Measurements from ENCODE around the gene MYO9A.
"Not testable (repeated sequence)": the region's sequence is repeated elsewhere in the genome, so short reads cannot be mapped to it uniquely, and the experiment has no call there.

The MYO9A gene

DNA sequence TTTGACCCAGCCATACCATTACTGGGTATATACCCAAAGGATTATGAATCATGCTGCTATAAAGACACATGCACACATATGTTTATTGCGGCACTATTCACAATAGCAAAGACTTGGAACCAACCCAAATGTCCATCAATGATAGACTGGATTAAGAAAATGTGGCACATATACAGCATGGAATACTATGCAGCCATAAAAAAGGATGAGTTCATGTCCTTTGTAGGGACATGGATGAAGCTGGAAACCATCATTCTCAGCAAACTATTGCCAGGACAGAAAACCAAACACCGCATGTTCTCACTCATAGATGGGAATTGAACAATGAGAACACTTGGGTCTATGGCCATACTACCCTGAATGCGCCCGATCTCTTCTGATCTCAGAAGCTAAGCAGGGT is 259.7 kb downstream of the MYO9A start:
- not testable (repeated sequence) for ATAC-seq, DNase-seq

DNA sequence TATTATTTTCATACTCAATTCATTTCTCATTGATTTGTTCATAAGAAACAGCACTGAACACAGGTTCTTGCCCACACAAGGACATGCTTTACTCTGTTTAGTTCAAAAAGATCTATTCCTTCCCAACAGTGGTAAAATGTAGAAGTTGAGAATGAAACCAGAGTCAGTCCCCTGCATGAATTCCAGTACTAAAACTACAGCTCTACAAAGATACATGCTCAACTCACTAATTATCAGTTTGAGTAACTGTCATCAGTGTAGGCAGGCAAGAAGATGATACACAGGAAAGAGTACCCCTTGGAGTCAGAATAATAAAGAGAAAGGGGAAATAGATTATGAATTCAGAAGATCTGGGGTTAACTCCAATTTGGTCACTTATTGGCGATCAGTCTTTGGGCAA is 264.4 kb downstream of the MYO9A start:
- ATAC-seq: no peak

DNA sequence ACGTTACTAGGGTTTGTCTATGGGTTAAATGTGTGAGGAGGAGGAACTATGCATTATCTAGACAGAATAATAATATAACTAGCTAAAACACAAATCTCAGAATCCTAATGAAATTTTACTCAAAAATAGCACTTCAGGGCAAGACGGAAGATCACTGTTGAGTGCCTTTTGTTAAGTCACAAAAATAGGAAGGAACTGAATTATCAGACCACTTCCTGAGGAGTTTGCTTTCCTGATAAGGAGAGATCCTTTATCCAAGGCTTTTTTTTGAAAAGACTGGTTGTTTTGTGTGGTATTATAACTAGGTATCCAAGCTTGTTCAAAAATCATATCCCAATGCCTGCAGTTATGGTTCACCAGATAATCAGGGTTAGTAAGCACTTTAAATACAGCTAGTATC is 273.0 kb downstream of the MYO9A start:
- ATAC-seq (no peak), DNase-seq (no peak)

More for the DNA sequence above, 264.4 kb downstream of the MYO9A start:
- DNase-seq: no peak

DNA sequence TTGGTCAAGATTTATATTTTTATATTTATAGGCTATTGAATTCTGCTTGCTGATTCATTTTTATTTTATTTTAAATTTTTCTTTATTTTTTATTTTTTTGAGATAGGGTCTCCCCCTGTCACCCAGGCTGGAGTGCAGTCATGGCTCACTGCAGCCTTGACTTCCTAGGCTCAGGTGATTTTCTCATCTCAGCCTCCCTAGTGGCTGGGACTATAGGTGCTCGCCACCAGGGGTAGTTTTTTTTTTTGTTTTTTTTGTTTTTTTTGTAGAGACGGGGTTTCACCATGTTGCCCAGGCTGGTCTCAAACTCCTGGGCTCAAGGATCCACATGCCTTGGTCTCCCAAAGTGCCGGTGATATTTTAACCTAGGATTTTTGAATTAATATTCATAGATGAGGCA is 276.4 kb downstream of the MYO9A start:
- ATAC-seq: no peak
- no peak for DNase-seq

DNA sequence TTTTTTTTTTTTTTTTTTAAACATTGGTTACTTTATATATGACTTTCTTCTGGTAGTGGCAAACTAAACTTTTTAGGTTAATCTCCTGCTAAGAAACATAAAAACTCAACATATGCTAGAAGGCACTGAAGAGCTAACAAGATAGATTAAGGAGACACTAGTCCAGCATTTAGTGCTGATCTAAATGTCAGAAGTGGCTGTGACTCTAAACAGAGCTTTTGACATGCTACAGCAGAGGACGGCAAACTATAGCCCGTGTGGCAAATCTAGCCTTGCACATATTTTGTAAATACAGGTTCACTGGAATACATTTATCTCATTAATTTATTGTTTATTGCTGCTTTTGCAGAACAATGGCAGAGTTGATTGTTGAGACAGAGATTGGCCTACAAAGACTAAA is 287.0 kb downstream of the MYO9A start:
- DNase-seq (no peak), ATAC-seq (no peak)

DNA sequence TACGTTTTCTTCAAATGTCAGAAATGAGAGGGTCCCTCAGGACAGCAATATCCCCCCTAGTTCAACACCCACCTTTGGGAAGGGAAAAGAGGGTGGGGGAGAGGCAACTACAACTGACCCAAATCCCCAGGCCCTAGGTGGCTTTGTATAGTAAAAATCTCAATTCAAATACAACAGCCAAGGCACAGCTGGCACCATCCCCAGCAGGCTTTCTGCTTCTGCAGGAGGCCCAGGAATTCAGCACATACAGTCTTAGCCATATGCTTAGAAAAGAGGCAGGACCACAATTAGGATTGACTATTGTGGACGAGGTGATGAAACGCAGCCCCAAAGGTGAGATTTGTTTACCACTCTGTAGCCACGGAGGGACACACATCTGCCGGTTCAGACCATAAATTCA is 291.8 kb downstream of the MYO9A start:
- ATAC-seq: no peak
- no peak for DNase-seq

DNA sequence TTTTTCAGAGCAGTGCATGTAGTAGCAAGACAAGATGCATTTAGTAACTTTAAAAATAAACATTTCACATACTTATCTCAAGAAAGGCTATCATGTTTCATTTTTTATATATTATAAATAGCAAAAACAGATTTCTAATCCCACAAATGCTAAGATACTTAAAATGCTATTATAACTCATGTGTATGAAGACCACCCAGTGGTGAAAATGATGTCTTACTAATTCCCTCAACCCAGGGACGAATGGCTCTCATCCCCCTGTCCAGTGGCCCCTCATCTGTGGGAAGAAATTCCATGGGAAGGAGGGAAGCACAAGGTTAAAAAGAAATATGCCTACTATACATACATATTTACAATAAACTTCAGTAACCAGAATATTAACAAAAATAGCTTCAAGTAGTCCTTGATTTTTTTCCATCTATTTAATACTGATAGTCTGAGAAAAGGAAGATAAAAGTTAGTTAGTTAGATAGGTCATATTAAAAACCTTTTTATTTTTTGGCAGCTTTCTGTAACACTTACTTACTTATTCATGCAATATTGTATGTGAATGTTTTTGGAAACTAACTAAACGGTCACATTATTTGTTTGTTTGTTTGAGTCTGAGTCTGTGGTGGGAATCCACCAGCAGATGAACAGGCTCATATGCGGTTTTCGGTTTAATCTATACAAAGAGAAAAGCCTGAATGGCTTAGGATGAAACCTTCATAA is 292.8 kb downstream of the MYO9A start:
- DNase-seq: no peak
- ATAC-seq: no peak

DNA sequence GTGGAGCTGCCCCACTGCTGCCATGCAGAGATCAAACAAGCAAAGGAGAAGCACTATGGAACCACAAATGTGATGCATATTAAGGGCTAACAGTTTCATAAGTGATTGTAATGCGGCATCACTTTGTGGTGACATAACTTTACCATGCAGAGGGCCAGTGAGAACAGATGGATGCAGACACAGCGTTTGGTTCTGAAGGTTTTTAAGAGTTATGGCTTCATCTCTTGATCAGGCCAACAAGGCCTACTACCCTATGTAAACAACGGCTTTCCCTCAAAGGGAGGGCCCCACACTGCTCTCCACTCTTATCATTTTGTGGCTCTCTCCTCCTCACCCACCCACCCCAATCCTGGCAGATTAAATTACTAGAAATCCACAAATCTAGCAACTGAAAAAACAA is 294.1 kb downstream of the MYO9A start:
- DNase-seq: no peak

DNA sequence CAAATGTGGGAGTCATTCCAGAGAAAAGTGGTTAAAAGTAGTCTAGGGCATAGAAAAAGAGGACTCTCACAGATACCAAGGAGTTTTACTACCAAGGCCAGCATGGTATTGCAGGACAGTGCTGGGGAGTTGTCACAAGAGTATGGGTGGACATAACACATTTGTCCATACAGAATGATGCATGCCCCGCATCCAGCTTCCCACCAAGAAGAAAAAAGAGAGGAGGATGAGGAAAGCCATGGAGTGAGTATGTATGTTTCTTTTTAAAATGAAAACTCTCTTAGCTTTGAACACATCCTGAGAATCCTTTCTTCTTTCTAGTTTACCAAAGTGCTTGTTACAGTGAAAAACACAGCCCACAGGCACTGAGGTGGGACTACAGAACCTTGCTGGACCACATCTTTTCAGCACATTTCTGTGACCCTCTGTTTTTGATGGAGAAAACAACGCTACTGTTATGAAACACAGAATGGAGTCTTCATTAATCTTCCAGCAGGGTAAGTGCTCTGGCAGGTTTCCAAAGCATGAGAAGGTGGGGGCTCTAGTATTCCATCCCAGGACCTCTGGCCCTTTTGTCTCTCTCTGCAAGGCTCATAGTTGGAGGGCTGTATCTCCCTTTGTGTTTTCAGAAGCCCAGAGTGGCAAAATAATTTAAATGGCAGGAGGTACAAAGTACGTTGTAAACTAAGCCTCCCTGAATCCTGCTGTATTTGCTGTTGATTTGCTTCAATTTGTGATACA is 294.9 kb downstream of the MYO9A start:
- ATAC-seq (no peak), DNase-seq (no peak)

More for the DNA sequence above, 294.1 kb downstream of the MYO9A start:
- no peak for ATAC-seq

DNA sequence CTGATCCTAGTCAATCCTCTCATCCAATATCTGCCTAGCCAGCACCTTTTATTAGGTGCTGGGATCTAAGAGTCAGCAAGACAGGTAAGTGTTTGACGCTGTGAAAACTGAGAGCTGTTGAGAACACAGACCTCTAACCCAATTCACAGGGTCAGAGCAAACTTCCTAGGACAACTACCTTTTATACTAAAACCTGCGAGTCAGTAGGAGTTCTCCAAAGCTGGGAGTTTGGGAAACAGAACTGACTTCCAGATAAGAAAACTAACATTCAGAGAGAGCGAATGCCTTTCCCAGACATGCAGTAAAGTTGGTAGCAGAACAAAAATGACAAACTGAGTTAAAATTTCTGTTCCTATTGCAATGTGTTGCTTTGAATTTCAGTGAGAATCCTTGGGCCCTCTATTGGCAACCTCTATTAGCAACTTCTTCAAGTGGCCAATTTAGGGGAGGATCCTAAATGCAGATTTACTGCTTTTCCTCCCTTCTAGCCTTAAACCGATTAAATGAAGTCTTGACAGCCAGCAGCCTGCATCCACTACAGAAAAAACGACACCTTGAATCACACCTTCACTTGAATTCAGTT is 296.3 kb downstream of the MYO9A start:
- DNase-seq: no peak
- no peak for ATAC-seq

DNA sequence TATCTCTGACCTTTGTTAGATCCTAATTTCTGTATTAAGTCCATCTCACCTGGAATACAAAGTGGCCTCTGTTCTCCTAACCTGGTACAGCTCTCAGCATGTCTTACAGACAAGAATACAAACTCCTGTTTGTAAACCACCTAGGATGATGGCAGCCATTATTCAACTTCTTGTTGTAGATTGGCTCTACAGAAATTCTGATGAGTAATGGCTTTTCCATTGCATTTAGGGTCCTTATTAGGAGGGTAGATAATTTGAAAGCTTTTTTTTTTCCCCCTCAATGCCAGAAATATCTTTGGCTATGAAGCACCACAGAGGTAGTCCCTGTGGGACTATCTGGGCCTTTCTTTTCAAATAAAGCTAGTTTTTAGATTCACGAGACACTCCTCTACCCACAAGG is 297.8 kb downstream of the MYO9A start:
- ATAC-seq (no peak), DNase-seq (no peak)

DNA sequence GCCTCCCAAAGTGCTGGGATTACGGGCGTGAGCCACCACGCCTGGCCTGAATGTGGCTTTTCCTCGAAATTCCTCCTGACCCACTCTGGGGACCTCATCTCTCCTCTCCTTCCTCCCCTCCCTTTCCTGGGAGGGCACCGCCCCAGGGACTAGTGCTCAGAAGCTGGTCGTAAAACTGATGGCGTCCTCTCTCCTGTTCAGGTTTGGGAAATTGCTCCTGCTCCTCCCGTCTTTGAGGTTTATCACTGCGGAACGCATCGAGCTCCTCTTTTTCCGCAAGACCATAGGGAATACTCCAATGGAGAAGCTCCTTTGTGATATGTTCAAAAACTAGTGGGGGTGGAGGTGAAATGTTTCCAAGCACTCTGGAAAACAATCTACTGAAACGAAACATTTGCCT is 300.6 kb downstream of the MYO9A start:
- no peak for ATAC-seq
- DNase-seq: no peak

DNA sequence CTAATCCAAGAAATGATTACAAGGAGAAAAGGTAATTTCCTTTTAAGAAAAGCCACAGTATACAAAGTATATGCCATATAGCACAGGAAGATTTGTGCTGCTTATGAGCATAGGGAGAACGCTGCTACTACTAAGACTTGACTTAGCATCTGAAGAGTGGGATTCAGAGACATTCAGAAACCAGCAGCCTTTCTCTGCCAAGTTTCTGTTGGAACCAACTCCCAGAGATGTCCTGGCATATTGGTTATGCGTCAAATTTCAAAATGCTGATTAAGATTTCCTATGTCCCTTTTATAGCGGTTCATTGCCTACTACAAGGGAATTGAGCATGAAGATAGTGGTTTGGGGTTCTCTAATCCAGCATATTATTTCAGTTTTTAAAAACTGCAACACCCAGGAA is 302.6 kb downstream of the MYO9A start:
- no peak for ATAC-seq

DNA sequence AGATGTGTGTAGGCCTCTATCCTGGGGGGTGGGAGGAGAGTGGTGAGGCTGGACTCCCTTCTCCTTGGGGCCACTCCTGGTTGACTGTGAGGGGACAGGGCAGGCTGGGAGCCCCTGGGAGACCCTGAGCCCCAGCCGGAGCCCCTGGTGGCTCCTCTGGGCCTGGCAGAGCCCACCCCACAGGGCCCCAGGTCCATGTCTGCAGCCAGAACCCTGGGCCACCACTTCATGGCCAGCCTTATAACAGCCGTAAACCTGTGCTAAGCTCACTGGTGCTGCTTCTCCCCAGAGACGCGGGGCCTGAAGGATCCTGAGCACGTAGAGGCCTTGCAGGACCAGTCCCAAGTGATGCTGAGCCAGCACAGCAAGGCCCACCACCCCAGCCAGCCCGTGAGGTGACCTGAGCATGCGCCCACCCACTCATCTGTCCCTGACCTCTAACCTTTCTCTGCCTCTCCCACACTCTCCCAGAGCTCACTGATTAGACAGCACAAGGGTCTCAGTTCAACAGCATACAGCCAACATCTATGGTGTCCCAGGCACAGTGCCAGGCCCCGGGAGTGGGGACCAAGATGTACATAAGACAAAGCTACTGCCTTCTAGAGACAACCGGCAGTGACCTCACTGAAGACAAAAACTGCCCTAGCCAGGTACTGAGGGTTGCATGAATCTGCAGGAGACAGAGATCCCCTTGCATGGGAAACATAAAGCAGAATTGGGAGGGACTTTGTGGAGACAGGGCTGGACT is 304.1 kb downstream of the MYO9A start:
- ATAC-seq (no peak), DNase-seq (no peak)

More for the DNA sequence above, 302.6 kb downstream of the MYO9A start:
- no peak for DNase-seq

DNA sequence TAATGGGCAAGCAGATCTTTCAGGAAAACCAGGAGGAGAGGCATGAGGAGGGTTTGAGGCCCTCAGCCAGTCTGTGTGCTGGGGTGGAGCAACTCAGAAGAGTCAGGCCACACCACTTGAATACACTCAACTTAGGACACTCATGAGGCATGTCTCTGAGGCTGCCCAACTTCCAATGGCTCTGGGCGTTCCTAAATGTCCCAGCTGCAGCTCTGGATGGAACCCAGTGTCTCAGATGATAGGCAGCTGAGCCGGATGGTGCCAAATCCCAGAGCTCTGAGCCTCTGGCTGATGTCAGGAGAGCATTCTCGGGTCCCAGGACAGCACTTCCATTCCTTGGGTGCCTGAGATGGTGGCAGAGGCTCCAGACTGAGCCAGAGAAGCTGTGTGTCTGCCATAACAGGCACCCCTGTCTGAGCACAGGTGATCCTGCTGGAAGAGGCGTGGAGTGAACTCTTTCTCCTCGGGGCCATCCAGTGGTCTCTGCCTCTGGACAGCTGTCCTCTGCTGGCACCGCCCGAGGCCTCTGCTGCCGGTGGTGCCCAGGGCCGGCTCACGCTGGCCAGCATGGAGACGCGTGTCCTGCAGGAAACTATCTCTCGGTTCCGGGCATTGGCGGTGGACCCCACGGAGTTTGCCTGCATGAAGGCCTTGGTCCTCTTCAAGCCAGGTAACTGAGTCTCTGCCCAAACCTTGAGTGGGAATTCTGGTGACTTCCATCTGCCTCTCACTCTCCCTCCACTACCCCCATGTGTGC is 304.8 kb downstream of the MYO9A start:
- DNase-seq (no peak), ATAC-seq (no peak)

DNA sequence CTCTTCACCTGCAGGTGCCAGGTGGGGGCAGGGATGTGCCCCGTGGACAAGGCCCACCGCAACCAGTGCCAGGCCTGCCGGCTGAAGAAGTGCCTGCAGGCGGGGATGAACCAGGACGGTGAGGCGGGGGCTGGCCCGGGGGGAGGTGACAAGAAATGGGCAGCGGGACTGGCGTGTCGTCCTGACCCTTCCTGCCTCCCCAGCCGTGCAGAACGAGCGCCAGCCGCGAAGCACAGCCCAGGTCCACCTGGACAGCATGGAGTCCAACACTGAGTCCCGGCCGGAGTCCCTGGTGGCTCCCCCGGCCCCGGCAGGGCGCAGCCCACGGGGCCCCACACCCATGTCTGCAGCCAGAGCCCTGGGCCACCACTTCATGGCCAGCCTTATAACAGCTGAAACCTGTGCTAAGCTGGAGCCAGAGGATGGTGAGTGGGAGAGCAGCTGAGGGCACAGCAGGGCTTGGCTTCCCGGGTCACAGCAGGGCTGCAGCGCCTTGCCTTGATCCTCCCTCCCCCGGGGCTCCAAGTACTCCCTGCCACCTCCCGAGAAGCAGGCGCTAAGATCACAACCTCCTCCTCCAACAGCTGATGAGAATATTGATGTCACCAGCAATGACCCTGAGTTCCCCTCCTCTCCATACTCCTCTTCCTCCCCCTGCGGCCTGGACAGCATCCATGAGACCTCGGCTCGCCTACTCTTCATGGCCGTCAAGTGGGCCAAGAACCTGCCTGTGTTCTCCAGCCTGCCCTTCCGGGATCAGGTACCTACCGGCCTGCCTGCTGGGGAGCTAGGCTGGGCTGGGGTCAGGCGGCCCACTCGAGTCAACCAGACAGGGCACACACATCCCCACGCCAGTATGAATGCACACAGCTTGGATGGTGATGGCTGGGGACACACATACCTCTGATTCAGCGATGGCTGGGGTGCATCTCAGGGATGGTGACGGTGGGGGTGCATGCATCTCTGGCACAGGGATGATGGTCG is 305.9 kb downstream of the MYO9A start:
- no peak for ATAC-seq
- DNase-seq: no peak

DNA sequence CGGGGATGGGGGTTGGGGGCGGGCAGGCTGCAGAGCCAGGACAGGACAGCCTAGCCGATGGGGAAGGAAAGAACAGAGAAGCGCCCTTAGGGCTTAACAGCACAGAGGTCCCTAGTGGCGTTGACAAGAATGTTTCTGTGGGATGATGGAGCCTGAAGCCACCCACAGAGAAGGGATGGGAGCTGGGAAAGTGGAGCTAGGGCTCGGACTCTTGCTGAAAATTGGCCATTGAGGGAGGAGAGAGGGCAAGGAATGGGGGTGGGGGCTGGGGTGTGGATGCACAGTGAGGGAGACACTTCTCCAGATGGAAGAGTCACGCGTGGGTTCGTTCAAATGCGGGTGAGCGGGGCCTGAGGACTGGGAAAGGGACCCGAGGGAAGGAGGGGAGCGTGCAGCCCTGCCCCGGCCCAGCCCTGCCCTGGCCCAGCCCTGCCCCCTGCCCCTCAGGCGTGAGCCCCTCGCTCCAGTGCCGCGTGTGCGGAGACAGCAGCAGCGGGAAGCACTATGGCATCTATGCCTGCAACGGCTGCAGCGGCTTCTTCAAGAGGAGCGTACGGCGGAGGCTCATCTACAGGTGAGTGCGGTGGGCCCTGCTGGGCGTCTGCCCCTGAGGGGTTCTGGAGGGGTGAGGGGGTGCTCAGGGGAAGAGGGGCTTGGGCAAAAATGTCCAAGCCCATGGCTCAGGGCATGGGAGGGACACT is 306.8 kb downstream of the MYO9A start:
- DNase-seq (no peak), ATAC-seq (no peak)

DNA sequence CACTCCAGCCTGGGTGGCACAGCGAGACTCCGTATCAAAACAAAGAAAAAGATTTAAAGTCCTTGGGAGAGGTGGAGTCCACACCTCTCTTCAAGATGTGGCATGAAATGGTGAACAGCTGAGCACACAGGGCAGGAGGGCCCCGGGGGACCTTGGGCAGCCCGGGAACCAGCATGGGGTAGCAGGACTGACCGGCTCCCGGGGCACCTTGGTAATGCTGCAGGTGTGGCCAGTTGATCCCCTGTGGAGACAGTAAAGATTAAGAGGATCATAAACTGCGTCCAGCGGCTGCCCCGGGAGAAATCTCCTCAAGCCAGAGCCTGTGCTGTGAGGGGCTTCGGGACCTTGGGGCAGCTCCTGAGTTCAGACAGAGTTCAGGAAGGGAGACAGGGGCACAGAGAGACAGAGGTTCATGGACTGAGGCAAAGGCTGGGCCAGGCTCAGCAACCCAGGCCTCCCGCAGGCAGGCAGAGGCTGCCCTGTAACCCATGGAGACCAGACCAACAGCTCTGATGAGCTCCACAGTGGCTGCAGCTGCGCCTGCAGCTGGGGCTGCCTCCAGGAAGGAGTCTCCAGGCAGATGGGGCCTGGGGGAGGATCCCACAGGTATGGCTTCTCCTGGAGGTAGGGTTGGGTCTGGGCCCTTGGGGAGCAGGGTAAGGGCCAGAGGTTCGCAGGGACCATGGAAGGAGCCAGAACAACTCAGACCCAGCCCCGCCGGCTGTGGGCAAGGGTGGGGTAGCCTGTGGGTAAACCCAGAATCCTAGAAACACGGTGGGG is 307.5 kb downstream of the MYO9A start, which contains the start of gene NR2E3:
TSS of gene NR2E3 (plus strand) at position 299 of the 780 bp plus-strand sequence. CDS start at position 489, 190 bp downstream.
- ATAC-seq (no peak), DNase-seq (no peak)

DNA sequence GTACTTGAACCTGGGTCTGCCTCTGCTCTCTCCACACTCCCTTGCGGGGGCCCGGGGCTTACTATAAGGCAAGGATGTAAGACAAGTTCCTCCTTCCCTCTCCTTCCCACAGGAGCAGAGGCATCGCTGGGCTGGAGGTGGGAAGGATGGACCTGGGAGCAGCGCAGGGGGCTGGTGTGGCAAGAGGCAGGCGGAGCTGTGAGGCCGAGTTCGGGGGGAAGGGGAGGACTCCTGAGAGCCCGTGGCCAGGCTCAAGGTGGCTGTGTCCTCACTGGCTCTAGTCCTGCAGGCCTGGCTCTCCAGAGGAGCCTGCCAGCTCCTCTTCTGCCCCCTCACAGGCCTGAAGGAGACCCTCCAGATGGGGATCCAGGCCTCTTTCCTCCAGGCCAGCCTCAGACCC is 308.6 kb downstream of the MYO9A start:
- DNase-seq: no peak
- no peak for ATAC-seq
